Retina (tissue), 1 donor: Measurements from ENCODE around the gene POT1.
A peak's percentile ranks its signal among the peaks of the same experiment; 100 is the strongest.

Experiments
- DNase-seq: peaks from one replicate; pipeline ENCODE4 v3.0.0-alpha.2; 2016

Gene POT1

GRCh38 chr7:124800386-124800785, 129.2 kb downstream of the POT1 start:
- no peak for DNase-seq

GRCh38 chr7:124799448-124799847, 130.2 kb downstream of the POT1 start:
- no peak for DNase-seq

GRCh38 chr7:124796771-124797170, 132.9 kb downstream of the POT1 start:
- DNase-seq: no peak

- no peak for DNase-seq
These were observed 136.9 kb downstream of the POT1 start for GRCh38 chr7:124792696-124793095.

GRCh38 chr7:124792002-124792401, 137.6 kb downstream of the POT1 start:
- no peak for DNase-seq

GRCh38 chr7:124791426-124791825, 138.2 kb downstream of the POT1 start:
- DNase-seq: no peak

- DNase-seq: no peak
These were observed 139.0 kb downstream of the POT1 start for GRCh38 chr7:124790645-124791044.

- DNase-seq: no peak
These were observed 143.6 kb downstream of the POT1 start for GRCh38 chr7:124785994-124786393.

- peak; percentile 71 for DNase-seq
These were observed 144.5 kb downstream of the POT1 start for GRCh38 chr7:124784879-124785818.

GRCh38 chr7:124783271-124783670, 146.4 kb downstream of the POT1 start:
- no peak for DNase-seq

GRCh38 chr7:124781907-124782734, 147.5 kb downstream of the POT1 start:
- no peak for DNase-seq

- no peak for DNase-seq
These were observed 148.2 kb downstream of the POT1 start for GRCh38 chr7:124781418-124781817.

- DNase-seq: no peak
These were observed 149.0 kb downstream of the POT1 start for GRCh38 chr7:124780608-124781007.

- DNase-seq: no peak
These were observed 149.6 kb downstream of the POT1 start for GRCh38 chr7:124780056-124780455.

GRCh38 chr7:124779620-124780019, 150.0 kb downstream of the POT1 start:
- no peak for DNase-seq

GRCh38 chr7:124779194-124779593, 150.4 kb downstream of the POT1 start:
- DNase-seq: no peak

- DNase-seq: peak; percentile 55
These were observed 152.4 kb downstream of the POT1 start for GRCh38 chr7:124777268-124777667.

GRCh38 chr7:124776153-124776552, 153.5 kb downstream of the POT1 start:
- no peak for DNase-seq

- no peak for DNase-seq
These were observed 154.2 kb downstream of the POT1 start for GRCh38 chr7:124775422-124775821.

GRCh38 chr7:124773938-124774337, 155.7 kb downstream of the POT1 start:
- no peak for DNase-seq

GRCh38 chr7:124773339-124773738, 156.3 kb downstream of the POT1 start:
- DNase-seq: no peak
